Fibroblast of lung (primary cell): ENCODE results near the gene ATXN7L1. TPM values are rescaled to one million over a fixed set of nuclear protein-coding genes. Genes with fewer than 3 reads are reported as not detected.

Source experiments
- DNase-seq, 2 donors: peaks; one replicate each; pipeline versions ENCODE4 v3.0.0 to v3.0.0-alpha.2; 2010; ENCODE audit warnings: low read depth in 2 of 2
- H2AFZ ChIP-seq: 2 replicates; pipeline ENCODE4 v1.5.1; 2012; ENCODE audit warnings: low read length, control low read depth, inconsistent platforms
- H3K27ac ChIP-seq: 2 replicates; pipeline ENCODE4 v1.5.1; 2011; ENCODE audit warnings: low read length, control low read depth; ENCODE audit not compliant: insufficient read depth
- H3K27me3 ChIP-seq: 2 replicates; pipeline ENCODE4 v1.5.1; 2011; ENCODE audit warnings: mild to moderate bottlenecking, low read length; ENCODE audit not compliant: control insufficient read depth, insufficient read depth
- H3K36me3 ChIP-seq: 2 replicates; pipeline ENCODE4 v1.5.1; 2011; ENCODE audit warnings: low read length; ENCODE audit not compliant: control insufficient read depth, insufficient read depth
- H3K4me1 ChIP-seq: 2 replicates; pipeline ENCODE4 v1.5.1; 2011; ENCODE audit warnings: low read length; ENCODE audit not compliant: control insufficient read depth, insufficient read depth; ENCODE audit errors: extremely low read depth
- H3K4me2 ChIP-seq: 2 replicates; pipeline ENCODE4 v1.5.1; 2011; ENCODE audit warnings: low read length, control low read depth; ENCODE audit not compliant: insufficient read depth; ENCODE audit errors: extremely low read depth
- H3K4me3 ChIP-seq, 4 experiments: fragments of 200-600 bp in 1 of 4; sonication (generic) in 1 of 4; replicated peaks in 1 of 4; 2 replicates each; pipeline ENCODE4 v1.5.1; 2011 to 2016; ENCODE audit warnings: low read length in 4 of 4, low read depth in 3 of 4, mild to moderate bottlenecking in 3 of 4, control low read depth in 2 of 4, inconsistent platforms in 1 of 4, mixed read lengths in 1 of 4; ENCODE audit not compliant: insufficient read depth in 1 of 4; ENCODE audit errors: control extremely low read depth in 1 of 4
- H3K79me2 ChIP-seq: 2 replicates; pipeline ENCODE4 v1.5.1; 2012; ENCODE audit warnings: mild to moderate bottlenecking, low read length, inconsistent platforms; ENCODE audit not compliant: control insufficient read depth, insufficient read depth
- H3K9ac ChIP-seq: 2 replicates; pipeline ENCODE4 v1.5.1; 2011; ENCODE audit warnings: mild to moderate bottlenecking, low read length, control low read depth; ENCODE audit not compliant: insufficient read depth
- H3K9me3 ChIP-seq: 2 replicates; pipeline ENCODE4 v1.5.1; 2012; ENCODE audit warnings: low read depth, low read length; ENCODE audit not compliant: control insufficient read depth, insufficient read depth
- H4K20me1 ChIP-seq: 2 replicates; pipeline ENCODE4 v1.5.1; 2011; ENCODE audit warnings: low read length; ENCODE audit not compliant: control insufficient read depth, insufficient read depth; ENCODE audit errors: extremely low read depth
- CTCF ChIP-seq, 2 donors: IDR thresholded peaks in 1 of 2; conservative IDR thresholded peaks in 1 of 2; 1 replicate in 1 of 2; 2 replicates in 1 of 2; pipeline ENCODE4 v1.5.1; 2011 to 2012; ENCODE audit warnings: low read length in 2 of 2, control low read depth in 1 of 2, inconsistent platforms in 1 of 2, low read depth in 1 of 2, mild to moderate bottlenecking in 1 of 2
- EZH2 ChIP-seq: IDR thresholded peaks from 2 replicates; pipeline ENCODE4 v1.5.1; 2012; ENCODE audit warnings: low read length, control low read depth, mild to moderate bottlenecking; ENCODE audit errors: missing control alignments
- polyA plus RNA-seq, 2 donors: library from polyadenylated mRNA; depleted of rRNA in 1 of 2; stranded (reverse) in 1 of 2; unstranded in 1 of 2; fragments of >200 nt; gene quantifications; 2 replicates each; pipeline ENCODE4 v1.2.1, GENCODE V29; 2011 to 2012; ENCODE audit warnings: missing spikeins in 1 of 2
- total RNA-seq: library from RNA; depleted of rRNA; stranded (reverse); fragments of >200 nt; gene quantifications from 2 replicates; pipeline ENCODE4 v1.2.1, GENCODE V29; 2014

ATXN7L1 gene
- total and polyA plus RNA-seq, 2 donors (not counting 1 experiment from before 2014, with no cell fraction given): 5.1 to 9.4 TPM

- no peaks in the 10 kb centered on the region for H3K79me2 ChIP-seq
- H3K27me3 ChIP-seq: no peaks in the 10 kb centered on the region
- H2AFZ ChIP-seq: no peak overlapping the region
- H4K20me1 ChIP-seq: no peaks in the 10 kb centered on the region
- no peak overlapping the region for H3K9ac ChIP-seq
- TF ChIP-seq CTCF (conservative IDR thresholded peaks at IDR 0.05 in 1 of 2, IDR thresholded peaks at IDR 0.05 in 1 of 2; ENCODE audit: low read depth in 1 of 2, low read length in 2 of 2) (no peak), EZH2 (no peak)
- DNase-seq: no peak
- H3K9me3 ChIP-seq: no peaks in the 10 kb centered on the region
- no peak overlapping the region for H3K4me3 ChIP-seq
- H3K4me1 ChIP-seq: no peaks in the 10 kb centered on the region
- H3K36me3 ChIP-seq: peaks cover 2% of the 10 kb centered on the region
- no peak overlapping the region for H3K27ac ChIP-seq
- H3K4me2 ChIP-seq: no peak overlapping the region
These were observed 17.7 kb upstream of the ATXN7L1 start for GRCh38 chr7:105894131-105894530.

GRCh38 chr7:105892387-105892786 lies 16.0 kb upstream of the ATXN7L1 start:
- no peak for TF ChIP-seq EZH2
- TF ChIP-seq CTCF (conservative IDR thresholded peaks at IDR 0.05 in 1 of 2, IDR thresholded peaks at IDR 0.05 in 1 of 2; ENCODE audit: low read depth in 1 of 2, low read length in 2 of 2): no peak
- no peak for DNase-seq

GRCh38 chr7:105890290-105890997 lies 14.0 kb upstream of the ATXN7L1 start:
- no peaks in the 10 kb centered on the region for H3K4me1 ChIP-seq
- no peak overlapping the region for H2AFZ ChIP-seq
- H3K36me3 ChIP-seq: peaks cover 2% of the 10 kb centered on the region
- no peaks in the 10 kb centered on the region for H3K9me3 ChIP-seq
- no peak overlapping the region for H3K4me3 ChIP-seq
- no peak overlapping the region for H3K27ac ChIP-seq
- peak; percentile 19 to 72 for DNase-seq
- H3K27me3 ChIP-seq: no peaks in the 10 kb centered on the region
- no peak overlapping the region for H3K9ac ChIP-seq
- TF ChIP-seq CTCF (conservative IDR thresholded peaks at IDR 0.05 in 1 of 2, IDR thresholded peaks at IDR 0.05 in 1 of 2; ENCODE audit: low read depth in 1 of 2, low read length in 2 of 2) (no peak), EZH2 (no peak)
- no peaks in the 10 kb centered on the region for H4K20me1 ChIP-seq
- peaks cover 3% of the 10 kb centered on the region for H3K79me2 ChIP-seq
- H3K4me2 ChIP-seq: no peak overlapping the region

More at GRCh38 chr7:105892387-105892786, 16.0 kb upstream of the ATXN7L1 start:
- H2AFZ ChIP-seq: no peak overlapping the region
- H3K4me3 ChIP-seq: no peak overlapping the region
- H3K27ac ChIP-seq: no peak overlapping the region
- no peak overlapping the region for H3K4me2 ChIP-seq
- no peaks in the 10 kb centered on the region for H4K20me1 ChIP-seq
- H3K9ac ChIP-seq: no peak overlapping the region
- H3K79me2 ChIP-seq: peaks cover 3% of the 10 kb centered on the region
- H3K27me3 ChIP-seq: no peaks in the 10 kb centered on the region
- no peaks in the 10 kb centered on the region for H3K9me3 ChIP-seq
- no peaks in the 10 kb centered on the region for H3K4me1 ChIP-seq
- H3K36me3 ChIP-seq: peaks cover 2% of the 10 kb centered on the region
